Neural progenitor cell (in vitro differentiated cells): ENCODE results near the gene HPD. TPM values are rescaled to one million over a fixed set of nuclear protein-coding genes. Genes with fewer than 3 reads are reported as not detected.

Experiments used
- DNase-seq: peaks from one replicate; pipeline ENCODE4 v3.0.0-alpha.2; 2016; ENCODE audit warnings: low spot score
- H2AFZ ChIP-seq: fragments of 200-600 bp; sonication (generic); replicated peaks from 2 replicates; pipeline ENCODE4 v1.6.1; 2016; ENCODE audit warnings: antibody characterized with exemption
- H3F3A ChIP-seq: fragments of 200-600 bp; sonication (generic); 2 replicates; pipeline ENCODE4 v1.6.1; 2016; ENCODE audit warnings: antibody characterized with exemption, low read depth
- H3K27ac ChIP-seq: fragments of 200-600 bp; sonication (generic); 2 replicates; pipeline ENCODE4 v1.5.1; 2016; ENCODE audit warnings: mild to moderate bottlenecking
- H3K27me3 ChIP-seq: fragments of 200-600 bp; sonication (generic); 2 replicates; pipeline ENCODE4 v1.6.1; 2016; ENCODE audit warnings: mild to moderate bottlenecking, moderate library complexity
- H3K36me3 ChIP-seq: fragments of 200-600 bp; sonication (generic); 2 replicates; pipeline ENCODE4 v1.5.1; 2016
- H3K4me1 ChIP-seq: fragments of 200-600 bp; sonication (generic); 2 replicates; pipeline ENCODE4 v1.6.1; 2016; ENCODE audit warnings: mixed run types
- H3K4me2 ChIP-seq: fragments of 200-600 bp; sonication (generic); 2 replicates; pipeline ENCODE4 v1.6.1; 2016
- H3K4me3 ChIP-seq: fragments of 200-600 bp; sonication (generic); 2 replicates; pipeline ENCODE4 v1.5.1; 2016
- H3K79me2 ChIP-seq: fragments of 200-600 bp; sonication (generic); 2 replicates; pipeline ENCODE4 v1.6.1; 2016; ENCODE audit warnings: low read depth
- H3K9ac ChIP-seq: fragments of 200-600 bp; sonication (generic); 2 replicates; pipeline ENCODE4 v1.6.1; 2016
- H3K9me3 ChIP-seq: fragments of 200-600 bp; sonication (generic); 2 replicates; pipeline ENCODE4 v1.5.1; 2016; ENCODE audit warnings: low read depth
- H4K20me1 ChIP-seq: fragments of 200-600 bp; sonication (generic); 2 replicates; pipeline ENCODE4 v1.6.1; 2016; ENCODE audit warnings: low read depth
- H3K27ac Mint-ChIP-seq: 3 replicates; pipeline ENCODE4 v1.8.0; 2021; ENCODE audit warnings: mixed read lengths
- H3K27me3 Mint-ChIP-seq: 2 replicates; pipeline ENCODE4 v1.8.0; 2022; ENCODE audit warnings: low read depth, mild to moderate bottlenecking, inconsistent platforms, moderate library complexity, mixed read lengths; ENCODE audit not compliant: insufficient read depth
- H3K36me3 Mint-ChIP-seq: 3 replicates; pipeline ENCODE4 v1.8.0; 2021; ENCODE audit warnings: mixed read lengths
- H3K4me1 Mint-ChIP-seq: 3 replicates; pipeline ENCODE4 v1.8.0; 2021; ENCODE audit warnings: mixed read lengths
- H3K4me3 Mint-ChIP-seq: 3 replicates; pipeline ENCODE4 v1.8.0; 2021; ENCODE audit warnings: mild to moderate bottlenecking, moderate library complexity, mixed read lengths
- H3K9me3 Mint-ChIP-seq: 3 replicates; pipeline ENCODE4 v1.8.0; 2020; ENCODE audit warnings: mixed read lengths
- CTCF ChIP-seq: fragments of 200-600 bp; sonication (generic); IDR thresholded peaks from 2 replicates; pipeline ENCODE4 v1.5.1; 2017; ENCODE audit warnings: antibody characterized with exemption, mild to moderate bottlenecking
- EZH2 ChIP-seq: fragments of 200-600 bp; sonication (generic); IDR thresholded peaks from 2 replicates; pipeline ENCODE4 v1.6.1; 2017; ENCODE audit warnings: antibody characterized with exemption, mild to moderate bottlenecking, moderate library complexity
- EZH2phosphoT487 ChIP-seq: fragments of 200-600 bp; sonication (generic); IDR thresholded peaks from 2 replicates; pipeline ENCODE4 v1.6.1; 2017; ENCODE audit warnings: antibody characterized with exemption
- total RNA-seq: library from RNA; depleted of rRNA; stranded (reverse); fragments of >200 nt; gene quantifications from 2 replicates; pipeline ENCODE4 v1.2.3, GENCODE V29; 2015; ENCODE audit warnings: low replicate concordance

HPD gene
- total RNA-seq, 1 donor from 2014 or later = not detected

GRCh38 chr12:121799156-121799841 lies 59.4 kb downstream of the HPD start:
- peak; percentile 61 for DNase-seq
- peaks cover 74% of the 10 kb centered on the region for H3K79me2 ChIP-seq
- H4K20me1 ChIP-seq = peaks cover 59% of the 10 kb centered on the region
- H3K4me1 ChIP-seq = peaks cover 25% of the 10 kb centered on the region
- no peaks in the 10 kb centered on the region for H3K9me3 Mint-ChIP-seq
- peak overlapping the region; percentile 99 for H3K27ac Mint-ChIP-seq
- H3K36me3 Mint-ChIP-seq = peaks cover 15% of the 10 kb centered on the region
- no peaks in the 10 kb centered on the region for H3K27me3 ChIP-seq
- peak overlapping the region; percentile 84 for H3K4me3 ChIP-seq
- no peak overlapping the region for H3K9ac ChIP-seq
- H2AFZ ChIP-seq = no peak overlapping the region
- peaks cover 44% of the 10 kb centered on the region for H3K4me1 Mint-ChIP-seq
- no peaks in the 10 kb centered on the region for H3K36me3 ChIP-seq
- H3K27ac ChIP-seq = peak overlapping the region; percentile 96
- peak overlapping the region; percentile 99 for H3K4me2 ChIP-seq
- peak overlapping the region; percentile 92 for H3K4me3 Mint-ChIP-seq
- H3K9me3 ChIP-seq = no peaks in the 10 kb centered on the region
- H3K27me3 Mint-ChIP-seq = peaks cover 18% of the 10 kb centered on the region
- TF ChIP-seq EZH2phosphoT487 = no peak
- TF ChIP-seq EZH2 = no peak
- no peak for TF ChIP-seq CTCF
- peaks cover 87% of the 10 kb centered on the region for H3F3A ChIP-seq

- TF ChIP-seq EZH2phosphoT487 (no peak), CTCF (no peak), EZH2 (no peak)
- H3K36me3 Mint-ChIP-seq = peaks cover 15% of the 10 kb centered on the region
- H3K4me3 Mint-ChIP-seq = peak overlapping the region; percentile 92
- Histone ChIP-seq H4K20me1 (peaks cover 59% of the 10 kb centered on the region), H3K4me1 (peaks cover 25% of the 10 kb centered on the region), H3K27me3 (peaks cover under 1% of the 10 kb centered on the region), H3K9me3 (no peaks in the 10 kb centered on the region), H3F3A (peaks cover 88% of the 10 kb centered on the region), H3K27ac (no peak overlapping the region), H3K4me3 (peak overlapping the region; percentile 84), H2AFZ (no peak overlapping the region), H3K9ac (no peak overlapping the region), H3K4me2 (peak overlapping the region; percentile 99), H3K36me3 (no peaks in the 10 kb centered on the region), H3K79me2 (peaks cover 73% of the 10 kb centered on the region)
- DNase-seq = no peak
- H3K4me1 Mint-ChIP-seq = peaks cover 45% of the 10 kb centered on the region
- peaks cover 18% of the 10 kb centered on the region for H3K27me3 Mint-ChIP-seq
- peak overlapping the region; percentile 96 for H3K27ac Mint-ChIP-seq
- no peaks in the 10 kb centered on the region for H3K9me3 Mint-ChIP-seq
Measured at GRCh38 chr12:121798787-121799155, 59.9 kb downstream of the HPD start.

GRCh38 chr12:121797937-121798786 lies 60.5 kb downstream of the HPD start:
- H3K79me2 ChIP-seq = peaks cover 68% of the 10 kb centered on the region
- H4K20me1 ChIP-seq = peaks cover 59% of the 10 kb centered on the region

More at GRCh38 chr12:121797937-121798786, 60.5 kb downstream of the HPD start:
- Histone ChIP-seq H2AFZ (no peak overlapping the region), H3K36me3 (no peaks in the 10 kb centered on the region), H3F3A (peaks cover 84% of the 10 kb centered on the region), H3K27ac (no peak overlapping the region), H3K4me1 (peaks cover 25% of the 10 kb centered on the region), H3K9me3 (no peaks in the 10 kb centered on the region), H3K27me3 (peaks cover 7% of the 10 kb centered on the region), H3K4me3 (peak overlapping the region; percentile 84), H3K9ac (no peak overlapping the region), H3K4me2 (peak overlapping the region; percentile 99)
- Mint-ChIP-seq H3K4me1 (peaks cover 45% of the 10 kb centered on the region), H3K36me3 (peaks cover 15% of the 10 kb centered on the region), H3K27me3 (peaks cover 18% of the 10 kb centered on the region), H3K9me3 (no peaks in the 10 kb centered on the region), H3K4me3 (peak overlapping the region; percentile 92), H3K27ac (peak overlapping the region; percentile 25)
- peak; percentile 65 for DNase-seq
- TF ChIP-seq EZH2phosphoT487 (peak; percentile 24), EZH2 (no peak)
